Sigmoid colon (tissue), 7 donors: Measurements from ENCODE around the gene MRPL47. TPM values are rescaled to one million over a fixed set of nuclear protein-coding genes. Genes with fewer than 3 reads are reported as not detected.

Source experiments
- DNase-seq: peaks from one replicate; pipeline ENCODE4 v3.0.0-alpha.2; 2019
- H3K27ac ChIP-seq, 4 donors: fragments of 200-600 bp; sonication (generic); one replicate each; pipeline ENCODE4 v1.5.1; 2016 to 2019; ENCODE audit warnings: mild to moderate bottlenecking in 1 of 4
- H3K27me3 ChIP-seq, 3 donors: fragments of 200-600 bp; sonication (generic); one replicate each; pipeline ENCODE4 v1.5.1; 2019; ENCODE audit warnings: mild to moderate bottlenecking in 1 of 3
- H3K36me3 ChIP-seq, 4 donors: fragments of 200-600 bp; sonication (generic); one replicate each; pipeline ENCODE4 v1.5.1; 2016 to 2019
- H3K4me1 ChIP-seq, 4 donors: fragments of 200-600 bp; sonication (generic); one replicate each; pipeline ENCODE4 v1.5.1; 2017 to 2019
- H3K4me3 ChIP-seq, 4 donors: fragments of 200-600 bp; sonication (generic); one replicate each; pipeline ENCODE4 v1.5.1; 2017 to 2019; ENCODE audit warnings: mild to moderate bottlenecking in 2 of 4, moderate library complexity in 1 of 4
- H3K9me3 ChIP-seq, 4 donors: fragments of 200-600 bp in 3 of 4; sonication (generic) in 3 of 4; one replicate each; pipeline versions ENCODE4 v1.5.1 to v1.6.1; 2013 to 2019
- CTCF ChIP-seq, 4 experiments: fragments of 450-650 bp in 3 of 4; fragments of 200-600 bp in 1 of 4; IDR thresholded peaks; one replicate each; pipeline ENCODE4 v1.5.1; 2016 to 2019; ENCODE audit warnings: antibody characterized with exemption in 4 of 4, mild to moderate bottlenecking in 3 of 4, moderate library complexity in 2 of 4
- EP300 ChIP-seq, 4 donors: sonication (generic); formaldehyde crosslinking; IDR thresholded peaks; one replicate each; pipeline ENCODE4 v1.6.1; 2017; ENCODE audit warnings: antibody characterized with exemption in 4 of 4
- POLR2A ChIP-seq, 2 donors: fragments of 450-650 bp; IDR thresholded peaks; one replicate each; pipeline ENCODE4 v1.6.1; 2016; ENCODE audit warnings: antibody characterized with exemption in 2 of 2, mild to moderate bottlenecking in 2 of 2, moderate library complexity in 2 of 2
- POLR2AphosphoS5 ChIP-seq, 4 donors: sonication (generic); formaldehyde crosslinking; IDR thresholded peaks; one replicate each; pipeline ENCODE4 v1.6.1; 2017; ENCODE audit warnings: antibody characterized with exemption in 4 of 4
- WGBS, 2 donors: extraction: QIAGEN DNeasy Blood & Tissue Kit; methylation state at CpG; one replicate each; pipeline ENCODE4 v1.1.7; 2013; 5-methylcytosine and 5-hydroxymethylcytosine counted together
- intact Hi-C: fragments of 100-400 bp; cut with DNase I; formaldehyde crosslinking; loops from one replicate; pipeline ENCODE4 v1.15.1; 2023
- polyA plus RNA-seq, 3 donors: library from polyadenylated mRNA; stranded (reverse); fragments of 200-250 nt; gene quantifications; one replicate each; pipeline ENCODE4 v1.2.3, GENCODE V29; 2013
- total RNA-seq, 4 donors: library from RNA; depleted of rRNA; stranded (reverse); fragments of >200 nt; gene quantifications; one replicate each; pipeline ENCODE4 v1.1.0, GENCODE V29; 2016
- donor health status: healthy with polysubstance abuse.
- donor health status: Bipolar disorder and iron deficiency.
- donor health status: healthy.

MRPL47 gene
- total and polyA plus RNA-seq, 7 donors = 26.0 to 58.5 (median 45.6) TPM

GRCh38 chr3:179562591-179563270 lies 41.7 kb downstream of the MRPL47 start, which contains the start of gene ACTL6A:
Gene ACTL6A (plus strand): TSS chr3:179562926. CDS start chr3:179563093, 167 bp downstream.
- Histone ChIP-seq H3K4me3 (peak within 1 kb of the TSS; percentile 75 to 90 (median 79)), H3K9me3 (no peaks in the 10 kb centered on the region), H3K27me3 (no peaks in the 10 kb centered on the region), H3K4me1 (peaks cover 0 to 17% (median 12%) of the 10 kb centered on the region in 4 donors), H3K36me3 (no peaks in the 10 kb centered on the region), H3K27ac (peak within 1 kb of the TSS; percentile 83 to 92 (median 88))
- WGBS, 2 donors = 0 to 1% methylated on average over 55 of the region's 55 CpGs
- peak; percentile 100 for DNase-seq
- intact Hi-C loops = loop anchor here (2.0 to 5.0 kb wide), 5 partner anchors 40 to 414 kb away; partner anchors contain the start of genes GNB4, MFN1, MRPL47 and NDUFB5
- no peak for TF ChIP-seq EP300 (IDR thresholded peaks at IDR 0.05)
- TF ChIP-seq POLR2A (IDR thresholded peaks at IDR 0.05) = peak; percentile 57 to 64
- TF ChIP-seq CTCF (IDR thresholded peaks at IDR 0.05) = no peak
- TF ChIP-seq POLR2AphosphoS5 (IDR thresholded peaks at IDR 0.05) = peak; percentile 63 to 89 (median 88)

GRCh38 chr3:179560791-179561190 lies 43.6 kb downstream of the MRPL47 start:
- TF ChIP-seq POLR2AphosphoS5 (IDR thresholded peaks at IDR 0.05) = no peak
- no peak for TF ChIP-seq POLR2A (IDR thresholded peaks at IDR 0.05)
- TF ChIP-seq EP300 (IDR thresholded peaks at IDR 0.05) = no peak
- Histone ChIP-seq H3K4me1 (peaks cover 0 to 17% (median 12%) of the 10 kb centered on the region in 4 donors), H3K9me3 (no peaks in the 10 kb centered on the region), H3K4me3 (no peak overlapping the region), H3K27ac (no peak overlapping the region), H3K27me3 (no peaks in the 10 kb centered on the region), H3K36me3 (no peaks in the 10 kb centered on the region)
- intact Hi-C loops = loop anchor here (5.0 kb wide), 1 partner anchor 42 kb away; the partner anchor contains the start of genes MRPL47 and NDUFB5
- WGBS, 2 donors = 85 to 92% methylated on average over 1 of the region's 1 CpG
- no peak for DNase-seq

GRCh38 chr3:179558742-179559364 lies 45.6 kb downstream of the MRPL47 start:
- intact Hi-C loops = loop anchor here (2.0 kb wide), 1 partner anchor 138 kb away; no protein-coding TSS in a partner anchor

DNA sequence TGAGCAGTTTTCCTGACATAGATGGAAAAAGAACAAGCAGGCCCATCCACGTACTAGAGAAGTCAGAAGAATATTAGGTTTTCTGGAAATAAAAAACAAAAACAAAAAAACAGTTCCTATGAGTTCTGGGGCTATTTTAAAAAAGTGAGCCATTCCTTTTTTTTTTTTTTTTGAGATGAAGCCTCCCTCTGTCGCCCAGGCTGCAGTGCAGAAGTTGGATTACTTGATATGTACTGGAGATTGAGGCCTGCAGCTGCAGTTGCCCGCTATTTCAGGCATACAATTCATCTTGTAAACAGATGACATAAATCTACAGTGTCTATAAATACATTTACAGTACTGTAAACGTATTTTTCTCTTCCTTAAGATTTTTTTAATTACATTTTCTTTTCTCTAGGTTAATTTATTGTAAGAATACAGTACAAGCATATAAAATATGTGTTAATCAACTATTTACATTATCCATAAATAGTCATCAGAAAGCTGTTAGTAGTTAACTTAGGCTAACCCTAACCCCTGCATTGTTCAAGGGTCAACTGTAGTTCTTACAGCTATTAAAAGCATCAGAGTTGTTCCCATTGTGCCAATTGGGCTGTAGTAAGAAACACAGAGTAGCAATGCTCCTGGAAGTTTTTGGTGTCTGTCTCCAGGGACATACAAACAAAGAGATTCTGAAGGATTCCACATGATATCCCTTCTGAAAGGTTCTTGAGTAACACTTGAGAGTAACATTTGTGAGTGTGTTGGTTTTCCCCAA lies 52.9 kb downstream of the MRPL47 start:
- Histone ChIP-seq H3K4me3 (no peak overlapping the region), H3K4me1 (peaks cover 0 to 11% (median 0%) of the 10 kb centered on the region in 4 donors), H3K27me3 (no peaks in the 10 kb centered on the region), H3K36me3 (no peaks in the 10 kb centered on the region), H3K27ac (peak overlapping the region in 1 of 4 donors; percentile 17), H3K9me3 (no peaks in the 10 kb centered on the region)
- intact Hi-C loops = no loop called here
- no peak for TF ChIP-seq POLR2AphosphoS5 (IDR thresholded peaks at IDR 0.05)
- TF ChIP-seq EP300 (IDR thresholded peaks at IDR 0.05) = no peak
- no peak for TF ChIP-seq POLR2A (IDR thresholded peaks at IDR 0.05)
- TF ChIP-seq CTCF (IDR thresholded peaks at IDR 0.05) = no peak
- WGBS, 2 donors = 41 to 51% methylated on average over 4 of the region's 4 CpGs
- no peak for DNase-seq

More at GRCh38 chr3:179558742-179559364, 45.6 kb downstream of the MRPL47 start:
- no peaks in the 10 kb centered on the region for H3K36me3 ChIP-seq
- H3K27me3 ChIP-seq = no peaks in the 10 kb centered on the region
- H3K27ac ChIP-seq = no peak overlapping the region
- H3K4me3 ChIP-seq = no peak overlapping the region
- WGBS, 2 donors = 3 to 6% methylated on average over 3 of the region's 3 CpGs
- peak; percentile 80 for DNase-seq
- H3K4me1 ChIP-seq = peaks cover 0 to 10% (median 5%) of the 10 kb centered on the region in 4 donors
- H3K9me3 ChIP-seq = no peaks in the 10 kb centered on the region
- TF ChIP-seq CTCF (IDR thresholded peaks at IDR 0.05) = peak; percentile 57 to 78 (median 62)
- TF ChIP-seq POLR2AphosphoS5 (IDR thresholded peaks at IDR 0.05) = no peak
- no peak for TF ChIP-seq POLR2A (IDR thresholded peaks at IDR 0.05)
